Measurements from ENCODE around the gene IFNGR2.

DNA sequence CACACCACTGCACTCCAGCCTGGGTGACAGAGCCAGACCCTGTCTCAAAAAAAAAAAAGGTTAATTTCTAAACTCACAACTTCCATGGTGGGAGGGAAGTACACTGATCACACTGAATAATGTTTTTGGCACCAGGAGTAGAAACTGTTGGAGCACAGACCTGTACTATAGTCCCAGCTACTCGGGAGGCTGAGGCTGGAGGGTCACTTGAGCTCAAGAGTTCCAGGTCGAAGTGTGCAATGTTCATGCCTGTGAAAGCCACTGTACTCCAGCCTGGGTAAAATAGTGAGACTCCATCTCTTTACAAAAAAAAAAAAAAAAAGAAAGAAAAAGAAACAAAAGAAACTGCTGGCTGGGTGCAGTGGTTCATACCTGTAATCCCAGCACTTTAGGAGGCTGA, 41.3 kb downstream of the IFNGR2 start:
- TF ChIP-seq, protein P1, sequence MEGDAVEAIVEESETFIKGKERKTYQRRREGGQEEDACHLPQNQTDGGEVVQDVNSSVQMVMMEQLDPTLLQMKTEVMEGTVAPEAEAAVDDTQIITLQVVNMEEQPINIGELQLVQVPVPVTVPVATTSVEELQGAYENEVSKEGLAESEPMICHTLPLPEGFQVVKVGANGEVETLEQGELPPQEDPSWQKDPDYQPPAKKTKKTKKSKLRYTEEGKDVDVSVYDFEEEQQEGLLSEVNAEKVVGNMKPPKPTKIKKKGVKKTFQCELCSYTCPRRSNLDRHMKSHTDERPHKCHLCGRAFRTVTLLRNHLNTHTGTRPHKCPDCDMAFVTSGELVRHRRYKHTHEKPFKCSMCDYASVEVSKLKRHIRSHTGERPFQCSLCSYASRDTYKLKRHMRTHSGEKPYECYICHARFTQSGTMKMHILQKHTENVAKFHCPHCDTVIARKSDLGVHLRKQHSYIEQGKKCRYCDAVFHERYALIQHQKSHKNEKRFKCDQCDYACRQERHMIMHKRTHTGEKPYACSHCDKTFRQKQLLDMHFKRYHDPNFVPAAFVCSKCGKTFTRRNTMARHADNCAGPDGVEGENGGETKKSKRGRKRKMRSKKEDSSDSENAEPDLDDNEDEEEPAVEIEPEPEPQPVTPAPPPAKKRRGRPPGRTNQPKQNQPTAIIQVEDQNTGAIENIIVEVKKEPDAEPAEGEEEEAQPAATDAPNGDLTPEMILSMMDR (CRISPR knock-in tag; IDR thresholded peaks at IDR 0.05) = no peak
- TF ChIP-seq TCF7L2 (IDR thresholded peaks at IDR 0.05; ENCODE audit: low read depth, low read length) (no peak), ZNF501 (CRISPR knock-in tag; IDR thresholded peaks at IDR 0.05) (no peak), SOX13 (IDR thresholded peaks at IDR 0.05) (no peak), SOX13 (CRISPR knock-in tag; conservative IDR thresholded peaks at IDR 0.05 in 1 of 2, IDR thresholded peaks at IDR 0.05 in 1 of 2) (no peak)

All from HepG2 (cell line).